ENCODE measurements around the gene FSCB.
A peak's percentile ranks its signal among the peaks of the same experiment; 100 is the strongest.
"Not testable (repeated sequence)": the region's sequence is repeated elsewhere in the genome, so short reads cannot be mapped to it uniquely, and the experiment has no call there.

Gene FSCB
- total RNA-seq: 0 reads per million in 2 donors

- DNase-seq: no peak
These were observed at the start of gene FSCB for GRCh38 chr14:44507183-44507582. Gene FSCB (minus strand): TSS chr14:44507283. CDS start chr14:44506987, 296 bp downstream.

- DNase-seq: no peak
These were observed 24.6 kb upstream of the FSCB start for GRCh38 chr14:44531658-44532057.

DNA sequence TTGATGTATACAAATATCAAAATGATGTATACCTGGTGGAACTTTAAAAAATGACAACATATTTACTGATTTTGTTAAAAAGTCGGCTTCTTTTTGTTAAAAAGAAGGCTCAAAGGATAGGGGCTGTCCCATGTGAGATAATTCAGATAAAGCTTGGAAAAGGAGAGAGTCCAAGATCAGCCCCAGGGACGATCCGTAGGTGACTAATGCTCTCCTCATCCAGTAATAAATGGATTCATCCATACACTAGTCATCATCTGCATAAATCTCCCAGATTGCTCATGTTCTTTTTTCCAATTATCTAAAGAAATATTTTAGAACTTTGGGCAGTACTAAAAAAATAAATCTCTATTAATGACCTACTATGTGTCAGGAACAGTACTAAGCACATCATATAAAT, 23.4 kb upstream of the FSCB start:
- no peak for DNase-seq

DNA sequence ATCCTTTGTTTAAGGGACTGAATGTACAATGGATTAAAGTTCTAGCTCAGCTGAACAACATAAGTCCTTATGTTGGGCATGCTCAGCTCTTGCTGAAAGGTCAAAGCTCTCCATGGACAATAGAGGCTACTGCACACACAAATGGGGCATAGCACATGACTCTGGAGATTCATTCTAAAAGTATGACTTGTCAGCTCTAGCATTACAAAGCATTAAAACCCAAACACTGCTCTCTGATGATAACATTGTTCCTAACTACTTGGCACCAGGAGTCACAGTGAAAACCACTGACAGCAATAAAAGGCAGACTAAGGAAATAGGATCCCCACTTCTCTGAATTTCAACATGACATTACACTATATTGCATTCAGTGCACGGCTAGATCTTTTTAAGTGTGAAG, 21.9 kb upstream of the FSCB start:
- no peak for DNase-seq

DNA sequence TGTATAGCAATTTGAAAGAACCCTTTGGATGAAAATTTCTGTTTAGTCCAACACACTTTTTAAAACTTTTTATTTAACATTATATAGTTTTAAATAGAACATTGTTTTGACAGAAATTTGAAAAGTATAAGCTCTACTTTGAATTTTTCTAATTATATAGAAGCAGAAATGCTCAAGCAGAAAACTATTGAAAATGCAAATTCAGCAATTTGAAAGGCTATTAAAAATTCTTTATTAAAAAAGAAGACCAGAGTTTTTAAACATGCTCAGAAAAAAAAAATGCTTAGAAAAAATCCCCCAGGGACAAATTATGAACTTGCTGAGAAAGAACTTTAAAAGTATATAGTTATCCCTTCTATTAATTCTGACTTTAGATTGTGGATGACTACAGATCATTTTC, 21.1 kb upstream of the FSCB start:
- no peak for DNase-seq

GRCh38 chr14:44525237-44525636, 18.2 kb upstream of the FSCB start:
- DNase-seq: no peak

- not testable (repeated sequence) for DNase-seq
These were observed 8.6 kb upstream of the FSCB start for GRCh38 chr14:44515668-44516067.

DNA sequence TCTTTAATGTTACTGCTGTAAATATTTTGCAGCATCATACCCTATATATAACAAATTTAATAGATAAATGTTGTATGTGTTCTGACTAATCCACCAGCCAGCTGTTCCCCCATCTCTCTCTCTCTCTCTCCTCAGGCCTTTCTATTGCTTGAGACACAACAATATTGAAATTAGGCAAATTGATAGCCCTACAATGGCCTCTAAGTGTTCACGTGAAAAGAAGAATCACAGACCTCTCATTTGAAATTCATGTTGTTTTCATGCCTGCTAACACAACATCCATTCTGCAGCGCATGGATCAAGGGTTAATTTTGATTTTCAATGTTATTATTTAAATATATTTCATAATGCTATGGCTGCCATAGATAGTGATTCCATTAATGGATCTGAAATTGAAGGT, 1.8 kb upstream of the FSCB start:
- DNase-seq: no peak

DNA sequence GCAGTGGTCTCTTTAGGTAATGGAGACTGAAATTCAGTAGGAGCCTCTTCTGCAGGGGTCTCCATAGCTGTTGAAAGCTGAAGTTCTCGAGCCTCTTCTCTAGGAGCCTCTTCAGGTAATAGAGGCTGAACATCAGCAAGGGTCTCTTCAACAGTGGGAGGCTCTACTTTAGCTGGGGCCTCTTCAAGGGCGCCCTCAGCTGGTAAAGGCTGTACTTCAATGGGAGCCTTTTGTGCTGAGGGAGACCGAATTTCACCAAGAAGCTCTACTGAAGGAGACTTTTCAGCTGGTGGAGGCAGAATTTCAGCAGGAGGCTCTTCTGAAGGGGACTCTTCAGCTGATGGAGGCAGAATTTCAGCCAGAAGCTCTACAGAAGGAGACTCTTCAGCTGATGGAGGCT, 1.5 kb downstream of the FSCB start:
- peak in 1 of 5 experiments; percentile 0 for DNase-seq

DNA sequence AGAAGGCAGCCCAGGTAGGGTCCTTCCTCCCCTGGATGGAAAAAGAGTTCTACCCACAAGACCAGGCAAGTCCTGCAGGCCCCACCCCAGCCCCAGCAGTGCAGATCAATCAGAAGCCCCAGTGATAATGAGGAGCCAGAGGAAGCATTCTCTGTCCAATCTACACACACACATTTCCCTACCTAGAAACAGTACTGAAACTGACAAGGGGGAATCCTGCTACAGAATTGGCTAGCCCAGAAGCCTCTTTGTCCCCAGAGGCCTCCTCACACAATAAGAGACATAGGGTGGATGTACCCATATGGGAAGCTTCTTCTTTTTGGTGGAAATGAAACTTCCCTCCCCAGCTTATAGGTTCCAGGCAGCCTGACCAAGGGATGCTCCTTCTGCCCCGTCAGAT, 9.9 kb downstream of the FSCB start:
- no peak for DNase-seq

GRCh38 chr14:44494137-44494536, 12.9 kb downstream of the FSCB start:
- no peak for DNase-seq

DNA sequence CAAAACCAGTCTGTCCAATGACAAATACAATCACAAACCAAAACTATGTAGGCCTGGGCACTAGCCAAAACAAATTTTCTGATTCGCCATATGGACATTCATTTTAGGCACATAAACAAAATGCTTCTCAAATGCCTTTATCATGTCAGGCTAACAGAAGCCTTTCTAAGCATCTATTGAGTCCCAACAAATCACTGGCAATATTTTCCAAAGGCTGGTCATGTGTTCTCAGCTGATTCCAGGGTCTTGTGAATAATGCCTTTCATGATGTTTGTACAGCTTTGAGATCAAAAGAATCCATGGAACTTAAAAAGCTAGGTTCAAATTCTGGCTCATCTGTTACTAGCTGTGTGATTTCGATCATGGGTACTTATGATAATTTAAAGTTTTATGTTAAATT, 16.1 kb downstream of the FSCB start:
- no peak for DNase-seq

DNA sequence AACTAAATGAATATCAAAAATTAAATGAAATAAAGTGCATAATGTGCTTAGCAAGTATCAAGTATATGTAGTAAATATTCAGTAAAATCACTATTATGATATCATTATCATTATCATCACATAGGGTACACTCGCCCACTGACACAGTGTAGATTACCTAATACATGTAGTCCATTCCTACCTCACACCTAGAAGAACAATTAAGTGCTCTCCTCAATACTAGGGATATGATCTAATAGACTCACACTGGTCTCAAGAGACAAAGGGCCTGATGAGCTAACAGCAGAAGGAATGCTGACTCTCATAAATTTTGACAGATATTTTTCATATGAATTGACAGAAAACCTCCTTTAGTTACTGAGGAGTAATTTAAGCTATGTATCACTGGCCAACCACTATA, 29.1 kb downstream of the FSCB start:
- DNase-seq: no peak

DNA sequence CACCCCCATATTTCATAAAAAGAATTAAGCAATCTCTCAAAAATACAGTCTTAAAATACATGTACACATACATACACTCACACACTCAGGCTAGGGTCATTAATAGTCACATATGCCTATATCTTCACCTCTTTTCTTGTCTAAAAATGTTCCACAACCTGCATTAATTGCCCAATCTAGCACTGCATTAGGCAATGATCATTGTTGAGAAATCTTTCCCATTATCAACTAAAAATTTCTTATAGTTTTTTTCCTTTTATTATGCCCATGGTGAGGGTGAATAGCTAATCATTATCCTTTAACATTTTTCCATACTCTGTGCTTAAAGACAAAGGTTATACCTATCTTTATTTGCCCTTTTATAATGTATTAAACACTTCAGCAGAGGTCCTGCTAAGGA, 38.3 kb downstream of the FSCB start:
- no peak for DNase-seq

DNA sequence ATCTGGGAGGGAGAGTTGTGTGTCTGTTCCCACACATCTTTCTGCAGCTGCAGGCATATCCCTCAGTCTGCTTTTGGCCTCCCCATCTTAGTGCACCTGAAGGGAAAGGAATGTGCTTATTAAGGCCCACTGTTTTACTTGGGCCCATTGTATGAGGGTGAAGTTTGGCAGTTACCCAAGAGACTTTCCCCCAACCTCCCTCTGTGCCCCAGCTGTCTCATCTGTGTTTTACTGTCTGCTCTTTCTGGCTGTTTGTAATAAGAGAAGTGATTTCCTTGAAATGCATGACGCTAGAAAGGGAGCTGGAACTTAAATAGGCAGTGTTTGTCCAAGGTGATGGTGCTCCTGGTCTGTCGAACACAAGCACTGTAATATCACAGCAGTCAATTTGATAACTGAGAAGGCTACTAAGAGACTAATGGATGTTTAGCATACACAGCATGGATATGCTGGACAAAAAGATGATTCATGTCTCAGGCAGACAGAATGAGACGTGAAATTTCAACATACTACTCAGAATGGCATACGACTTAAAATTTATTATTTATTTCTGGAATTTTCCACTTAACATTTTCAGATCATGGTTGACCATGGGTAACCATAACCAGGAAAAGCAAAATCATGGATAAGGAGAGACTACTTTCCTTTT, 43.6 kb downstream of the FSCB start:
- DNase-seq: no peak

DNA sequence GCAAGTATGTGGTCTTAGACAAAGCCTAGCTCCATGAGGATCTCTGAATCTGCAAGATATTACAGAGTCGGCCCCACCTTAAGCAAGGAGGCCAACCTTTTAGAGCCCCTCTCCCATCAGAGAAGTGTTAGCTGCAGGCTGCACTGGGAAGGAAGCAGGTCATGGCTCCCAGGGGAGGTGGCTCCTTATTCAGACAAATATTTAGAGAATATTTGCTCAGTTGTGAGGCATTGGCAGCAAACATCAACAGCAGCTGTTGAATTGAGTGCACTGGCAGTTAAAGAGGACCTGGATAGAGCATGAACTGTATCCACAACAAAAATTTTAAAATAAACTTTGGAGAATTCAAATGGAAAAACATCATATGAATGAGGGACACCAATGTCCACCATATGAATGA, 44.7 kb downstream of the FSCB start:
- no peak for DNase-seq

DNA sequence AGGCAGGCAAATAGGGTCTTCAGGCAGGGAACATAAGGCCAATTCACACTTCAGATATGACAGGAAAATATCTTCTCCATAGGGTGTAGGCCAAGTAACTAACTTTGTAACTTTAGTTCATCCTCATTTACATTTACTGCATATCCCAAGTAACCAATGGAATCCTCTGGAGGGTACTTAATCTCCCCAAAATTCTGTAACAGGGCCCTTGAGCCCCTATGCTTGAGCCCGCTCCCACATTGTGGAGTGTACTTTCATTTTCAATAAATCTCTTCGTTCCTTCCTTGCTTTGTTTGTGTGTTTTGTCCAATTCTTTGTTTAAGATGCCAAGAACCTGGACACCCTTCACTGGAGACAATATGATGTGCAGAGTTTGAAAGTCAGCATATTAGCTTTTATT, 45.3 kb downstream of the FSCB start:
- DNase-seq: no peak

Data from T-helper 2 cell (primary cell).